Activated CD8-positive, alpha-beta T cell treated with anti-CD3 and anti-CD28 coated beads for 36 hours (primary cell): ENCODE measurements around the gene PTH1R. TPM values are rescaled to one million over a fixed set of nuclear protein-coding genes. Genes with fewer than 3 reads are reported as not detected.

Experiments used
- ATAC-seq: fragments of 200-7000 bp; cut with Tn5 transposase; one replicate; pipeline ENCODE4 v1.10.0; 2021; ENCODE audit warnings: mild to moderate bottlenecking, moderate library complexity
- CTCF ChIA-PET: fragments of 350-600 bp; sonication (Branson Sonifier 250); formaldehyde crosslinking; loops from one replicate; lab custom pipeline; 2021; ENCODE audit warnings: antibody characterized with exemption; lab: Charles Lee
- POLR2A ChIA-PET: fragments of 350-600 bp; sonication (Branson Sonifier 250); formaldehyde crosslinking; loops from one replicate; lab custom pipeline; 2021; ENCODE audit warnings: antibody characterized with exemption; lab: Charles Lee
- DNase-seq: peaks from one replicate; pipeline ENCODE4 v3.0.0-alpha.2; 2020
- H3K27ac Mint-ChIP-seq: one replicate; pipeline ENCODE4 v1.8.0; 2021; ENCODE audit warnings: mild to moderate bottlenecking, mixed read lengths
- H3K27me3 Mint-ChIP-seq: one replicate; pipeline ENCODE4 v1.8.0; 2021; ENCODE audit warnings: mixed read lengths
- H3K36me3 Mint-ChIP-seq: one replicate; pipeline ENCODE4 v1.8.0; 2021; ENCODE audit warnings: low read depth, mixed read lengths
- H3K4me1 Mint-ChIP-seq: one replicate; pipeline ENCODE4 v1.8.0; 2021; ENCODE audit warnings: low read depth, mixed read lengths
- H3K4me3 Mint-ChIP-seq: one replicate; pipeline ENCODE4 v1.8.0; 2021; ENCODE audit warnings: mild to moderate bottlenecking, moderate library complexity, mixed read lengths
- H3K9me3 Mint-ChIP-seq: one replicate; pipeline ENCODE4 v1.8.0; 2021; ENCODE audit warnings: mixed read lengths
- intact Hi-C: fragments of 100-400 bp; cut with micrococcal nuclease; formaldehyde crosslinking; loops from one replicate; pipeline ENCODE4 v1.10.0; 2022
- total RNA-seq, 2 experiments: library from RNA; stranded (reverse); gene quantifications; one replicate each; pipeline ENCODE4 v1.2.3, GENCODE V29; 2021
- TF ChIP-seq, protein P1 (sequence below): fragments of 200-600 bp; IDR thresholded peaks from one replicate; pipeline ENCODE4 v1.8.0; 2022; ENCODE audit warnings: antibody characterized with exemption, mild to moderate bottlenecking

The PTH1R gene
- total RNA-seq, 2 experiments from 2014 or later, result not detected

DNA sequence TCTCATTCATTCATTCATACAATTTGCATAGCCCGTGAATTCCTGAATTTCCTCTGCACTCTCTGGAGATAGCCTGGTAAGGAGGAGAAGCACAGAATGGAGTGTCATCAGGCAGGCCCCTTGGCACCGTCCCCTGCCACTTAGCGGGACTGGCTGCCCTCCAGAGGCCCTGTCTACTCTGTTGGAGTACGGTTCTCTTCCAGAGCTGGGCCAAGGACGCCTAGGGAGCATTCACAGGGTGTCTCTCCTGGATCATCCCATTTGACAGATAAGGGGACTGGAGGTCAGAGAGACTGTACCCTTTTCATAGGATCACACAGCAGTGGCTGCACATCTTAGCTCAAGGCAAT lies 48.0 kb downstream of the PTH1R start:
- Mint-ChIP-seq H3K27ac (no peak overlapping the region), H3K4me3 (no peak overlapping the region), H3K9me3 (peaks cover 5% of the 10 kb centered on the region), H3K36me3 (peaks cover 55% of the 10 kb centered on the region), H3K27me3 (no peaks in the 10 kb centered on the region), H3K4me1 (peaks cover 36% of the 10 kb centered on the region)
- no peak for ATAC-seq
- CTCF ChIA-PET, result interaction anchor here (1.0 to 3.8 kb wide), 2 partner anchors 9 to 73 kb away, joined by 5 to 24 read pairs; no protein-coding TSS in a partner anchor
- intact Hi-C loops, result no loop called here
- DNase-seq, result no peak
- POLR2A ChIA-PET, result no interaction called here
- TF ChIP-seq, protein P1, sequence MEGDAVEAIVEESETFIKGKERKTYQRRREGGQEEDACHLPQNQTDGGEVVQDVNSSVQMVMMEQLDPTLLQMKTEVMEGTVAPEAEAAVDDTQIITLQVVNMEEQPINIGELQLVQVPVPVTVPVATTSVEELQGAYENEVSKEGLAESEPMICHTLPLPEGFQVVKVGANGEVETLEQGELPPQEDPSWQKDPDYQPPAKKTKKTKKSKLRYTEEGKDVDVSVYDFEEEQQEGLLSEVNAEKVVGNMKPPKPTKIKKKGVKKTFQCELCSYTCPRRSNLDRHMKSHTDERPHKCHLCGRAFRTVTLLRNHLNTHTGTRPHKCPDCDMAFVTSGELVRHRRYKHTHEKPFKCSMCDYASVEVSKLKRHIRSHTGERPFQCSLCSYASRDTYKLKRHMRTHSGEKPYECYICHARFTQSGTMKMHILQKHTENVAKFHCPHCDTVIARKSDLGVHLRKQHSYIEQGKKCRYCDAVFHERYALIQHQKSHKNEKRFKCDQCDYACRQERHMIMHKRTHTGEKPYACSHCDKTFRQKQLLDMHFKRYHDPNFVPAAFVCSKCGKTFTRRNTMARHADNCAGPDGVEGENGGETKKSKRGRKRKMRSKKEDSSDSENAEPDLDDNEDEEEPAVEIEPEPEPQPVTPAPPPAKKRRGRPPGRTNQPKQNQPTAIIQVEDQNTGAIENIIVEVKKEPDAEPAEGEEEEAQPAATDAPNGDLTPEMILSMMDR, result no peak

DNA sequence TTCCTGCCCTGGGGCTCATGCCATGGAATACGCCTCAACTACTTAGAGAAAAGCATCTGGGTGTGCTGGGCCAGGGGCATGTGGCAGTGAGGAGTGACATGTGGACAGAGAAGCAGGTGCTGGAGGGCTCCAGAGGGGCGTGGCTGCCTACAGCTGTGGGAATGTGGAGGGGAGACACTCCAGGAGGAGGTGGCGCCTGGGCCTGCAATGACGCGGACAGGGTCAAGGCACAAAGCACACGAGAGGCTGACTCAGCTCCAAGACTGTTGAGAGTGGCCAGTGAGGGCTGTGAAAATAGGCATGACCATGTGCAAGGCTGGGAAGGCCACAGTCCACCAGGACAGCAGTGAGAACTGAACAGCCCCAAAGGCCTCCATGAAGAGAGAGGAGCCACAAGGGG lies 48.5 kb downstream of the PTH1R start:
- peaks cover 54% of the 10 kb centered on the region for H3K36me3 Mint-ChIP-seq
- ATAC-seq (no peak), DNase-seq (no peak)
- peaks cover 5% of the 10 kb centered on the region for H3K9me3 Mint-ChIP-seq
- TF ChIP-seq, protein P1, result no peak
- intact Hi-C loops, result no loop called here
- H3K4me1 Mint-ChIP-seq, result peaks cover 41% of the 10 kb centered on the region
- POLR2A ChIA-PET, result no interaction called here
- CTCF ChIA-PET, result interaction anchor here (1.0 to 3.8 kb wide), 2 partner anchors 9 to 72 kb away, joined by 5 to 24 read pairs; no protein-coding TSS in a partner anchor
- H3K27me3 Mint-ChIP-seq, result no peaks in the 10 kb centered on the region
- H3K27ac Mint-ChIP-seq, result peak overlapping the region; percentile 42
- no peak overlapping the region for H3K4me3 Mint-ChIP-seq

DNA sequence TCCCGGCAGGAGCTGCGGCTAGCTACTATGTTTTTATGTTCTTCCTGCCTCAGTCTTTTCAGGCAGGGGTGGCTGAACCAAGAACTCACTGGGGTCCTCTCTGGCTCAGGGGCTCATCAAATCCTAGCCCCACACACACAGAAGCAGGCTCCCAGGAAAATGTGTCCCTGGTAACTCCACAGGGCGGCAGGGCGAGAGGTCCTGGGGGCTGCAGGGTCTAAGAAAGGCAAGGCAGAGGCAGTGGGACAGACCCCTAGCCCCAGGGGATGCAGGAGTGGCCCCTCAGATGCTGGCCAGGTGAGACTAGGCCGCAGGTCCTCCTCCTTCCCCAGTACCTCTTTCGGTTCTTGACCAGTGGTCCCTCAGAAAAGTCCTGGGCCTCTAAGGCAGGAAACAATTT lies 48.9 kb downstream of the PTH1R start:
- Mint-ChIP-seq H3K36me3 (peaks cover 50% of the 10 kb centered on the region), H3K27me3 (no peaks in the 10 kb centered on the region), H3K4me3 (no peak overlapping the region), H3K9me3 (peaks cover 5% of the 10 kb centered on the region), H3K4me1 (peaks cover 45% of the 10 kb centered on the region), H3K27ac (peak overlapping the region; percentile 87)
- ATAC-seq (no peak), DNase-seq (no peak)
- intact Hi-C loops, result no loop called here
- TF ChIP-seq, protein P1, result no peak
- CTCF ChIA-PET, result interaction anchor here (1.0 kb wide), 1 partner anchor 72 kb away, joined by 5 read pairs; no protein-coding TSS in a partner anchor
- POLR2A ChIA-PET, result interaction anchor here (2.1 kb wide), 1 partner anchor 53 kb away, joined by 5 read pairs; the partner anchor contains the start of gene NBEAL2

DNA sequence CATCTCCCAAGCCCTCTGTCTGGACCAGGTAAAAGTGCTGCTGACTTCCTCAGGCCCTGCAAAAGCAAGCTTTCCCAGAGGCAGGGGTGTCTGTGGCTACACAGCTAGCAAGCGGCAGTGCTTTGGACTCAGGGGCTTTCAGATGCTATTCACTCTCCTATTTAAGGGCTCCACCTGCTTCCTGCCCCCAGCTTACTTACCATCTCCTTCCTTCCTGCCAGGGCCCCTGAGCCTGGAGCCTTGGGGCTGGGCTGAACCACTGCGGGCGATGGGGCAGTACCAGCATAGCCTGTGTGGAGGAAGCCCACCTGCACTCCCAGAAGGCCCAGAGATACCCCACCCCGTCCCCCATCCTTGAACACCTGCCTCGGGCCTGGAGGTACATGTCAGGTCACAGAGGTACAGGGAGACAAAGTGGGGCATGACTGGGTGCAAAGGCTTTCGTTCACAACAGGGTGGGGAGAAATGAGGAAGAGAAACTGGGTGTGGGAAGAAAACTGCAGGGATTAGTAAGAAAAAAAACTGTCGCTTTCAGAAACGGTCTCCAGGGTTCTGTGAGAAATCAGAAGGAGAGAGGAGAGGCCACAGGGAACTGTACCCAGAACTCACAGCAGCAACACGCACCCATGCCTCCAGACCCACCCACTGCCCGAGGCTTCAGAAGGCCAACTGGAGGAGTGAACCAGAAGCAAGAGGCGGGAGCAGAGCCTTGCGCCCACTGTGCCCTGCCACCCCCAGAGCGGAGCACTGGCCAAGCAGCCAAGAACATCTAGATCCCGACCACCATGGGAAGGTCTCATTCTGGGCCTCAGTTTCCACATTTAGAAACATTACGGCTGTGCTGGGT lies 49.6 kb downstream of the PTH1R start:
- ChIA-PET POLR2A (interaction anchor here (2.1 kb wide), 1 partner anchor 53 kb away, joined by 5 read pairs; the partner anchor contains the start of gene NBEAL2), CTCF (interaction anchor here (1.2 kb wide), 1 partner anchor 31 kb away, joined by 3 read pairs; no protein-coding TSS in a partner anchor)
- peak overlapping the region; percentile 21 for H3K4me3 Mint-ChIP-seq
- ATAC-seq (peak; percentile 47), DNase-seq (peak; percentile 37)
- TF ChIP-seq, protein P1, result no peak
- intact Hi-C loops, result no loop called here
- no peaks in the 10 kb centered on the region for H3K27me3 Mint-ChIP-seq
- peaks cover 50% of the 10 kb centered on the region for H3K36me3 Mint-ChIP-seq
- peaks cover 5% of the 10 kb centered on the region for H3K9me3 Mint-ChIP-seq
- H3K27ac Mint-ChIP-seq, result peak overlapping the region; percentile 87
- H3K4me1 Mint-ChIP-seq, result peaks cover 51% of the 10 kb centered on the region

DNA sequence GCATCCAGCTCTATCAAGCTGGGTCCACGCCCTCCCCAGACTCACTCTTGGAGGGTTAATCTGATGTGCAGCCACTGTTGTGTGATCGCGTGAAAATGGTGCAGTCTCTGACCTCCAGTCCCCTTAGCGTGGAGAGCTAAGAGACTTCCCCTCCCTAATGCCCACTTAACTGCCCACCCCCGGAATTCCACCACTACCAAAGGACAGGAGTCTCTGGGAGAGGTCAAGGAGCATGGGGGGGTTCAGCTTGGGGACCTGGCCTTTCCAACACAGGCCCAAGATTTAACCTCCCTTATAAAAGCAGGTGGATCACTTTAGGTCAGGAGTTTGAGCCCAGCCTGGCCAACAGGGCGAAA lies 50.2 kb downstream of the PTH1R start:
- ATAC-seq, result no peak
- Mint-ChIP-seq H3K9me3 (peaks cover 5% of the 10 kb centered on the region), H3K27me3 (no peaks in the 10 kb centered on the region), H3K27ac (peak overlapping the region; percentile 87), H3K36me3 (peaks cover 47% of the 10 kb centered on the region), H3K4me1 (peaks cover 57% of the 10 kb centered on the region), H3K4me3 (no peak overlapping the region)
- POLR2A ChIA-PET, result interaction anchor here (1.1 to 2.1 kb wide), 2 partner anchors 19 to 52 kb away, joined by 3 to 5 read pairs; partner anchors contain the start of gene NBEAL2
- intact Hi-C loops, result no loop called here
- TF ChIP-seq, protein P1, result no peak
- no peak for DNase-seq
- CTCF ChIA-PET, result interaction anchor here (1.2 to 1.5 kb wide), 2 partner anchors 9 to 32 kb away, joined by 3 to 4 read pairs; no protein-coding TSS in a partner anchor
